HUDEP-2 (cell line): ENCODE results near the gene CNTNAP1.
"Not testable (repeated sequence)": the region's sequence is repeated elsewhere in the genome, so short reads cannot be mapped to it uniquely, and the experiment has no call there.

Experiments used
- DNase-seq, 76 experiments: peaks; one replicate each; lab custom pipeline; 2025; ENCODE audit not compliant: unreplicated experiment in 76 of 76; lab: John Stamatoyannopoulos, UW

CNTNAP1 gene

GRCh38 chr17:42681976-42682721 is at the start of gene CNTNAP1:
Gene CNTNAP1 (plus strand): TSS chr17:42682531. CDS start chr17:42682830, 299 bp downstream.
- DNase-seq: peak in 10 of 76 experiments; percentile 19 to 44 (median 28)

DNA sequence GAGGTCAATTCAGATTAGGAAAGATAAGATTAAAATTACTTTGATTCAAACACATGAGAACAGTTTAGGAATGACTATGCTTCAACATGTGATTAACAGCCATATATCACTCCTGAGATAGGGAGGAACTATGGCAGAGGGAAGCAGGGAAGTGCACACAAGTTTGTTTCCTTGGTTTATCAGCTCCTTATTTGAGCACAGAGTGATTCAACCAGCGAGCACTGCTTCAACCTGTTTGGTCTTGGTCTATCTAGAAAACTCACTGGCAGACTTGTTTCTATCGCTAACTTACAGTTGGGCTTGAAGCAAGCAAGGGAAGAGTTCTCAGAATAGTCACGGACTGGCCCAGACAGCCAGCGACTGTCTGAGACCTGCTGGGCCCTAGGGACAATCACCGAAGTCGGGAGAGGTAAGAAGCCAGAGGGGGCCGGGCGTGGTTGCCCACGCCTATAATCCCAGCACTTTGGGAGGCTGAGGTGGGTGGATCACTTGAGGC is 49.3 kb upstream of the CNTNAP1 start:
- peak in 73 of 76 experiments; percentile 26 to 90 (median 69) for DNase-seq

GRCh38 chr17:42639525-42640113 is 42.7 kb upstream of the CNTNAP1 start:
- DNase-seq: peak in 24 of 76 experiments; percentile 12 to 67 (median 32)

DNA sequence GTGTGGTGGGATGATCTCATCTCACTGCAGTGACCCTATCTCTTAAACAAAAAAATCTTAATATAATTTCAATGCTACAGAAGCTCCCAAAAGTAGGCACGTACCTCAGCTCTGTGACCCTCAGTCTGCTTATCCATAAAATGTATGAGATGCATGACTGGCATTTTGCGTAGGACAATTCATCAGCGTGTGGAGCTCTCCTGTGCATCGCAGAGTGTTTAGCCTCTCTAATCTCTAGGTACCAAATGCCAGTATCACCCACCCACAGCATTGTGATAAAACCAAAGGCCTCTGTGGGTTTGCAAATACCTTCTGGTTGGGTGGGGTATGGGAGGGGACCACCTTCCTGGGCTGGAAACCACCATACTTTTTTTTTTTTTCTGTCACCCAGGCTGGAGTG is 42.2 kb upstream of the CNTNAP1 start:
- peak in 73 of 76 experiments; percentile 58 to 97 (median 88) for DNase-seq

DNA sequence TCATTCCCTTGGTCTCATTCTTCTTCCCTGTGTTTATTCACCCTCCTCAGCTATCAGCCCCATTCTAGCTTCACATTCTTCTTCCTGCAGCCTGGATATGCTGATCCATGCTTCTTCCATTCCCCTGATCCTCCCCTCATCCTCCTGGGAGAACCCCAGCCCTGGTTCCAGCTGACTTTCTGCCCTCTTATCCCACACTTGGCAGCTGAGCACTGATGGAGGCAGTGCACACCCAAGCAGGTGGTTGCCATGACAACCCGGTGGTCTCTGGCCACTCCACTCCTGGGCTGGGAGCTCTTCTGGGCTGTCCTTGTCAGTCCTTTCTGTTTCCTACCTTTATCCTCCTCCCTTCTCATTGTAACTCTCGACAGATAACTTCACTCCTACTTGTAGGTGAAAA is 40.0 kb upstream of the CNTNAP1 start:
- DNase-seq: no peak

GRCh38 chr17:42647778-42648177 is 34.6 kb upstream of the CNTNAP1 start:
- DNase-seq: no peak

DNA sequence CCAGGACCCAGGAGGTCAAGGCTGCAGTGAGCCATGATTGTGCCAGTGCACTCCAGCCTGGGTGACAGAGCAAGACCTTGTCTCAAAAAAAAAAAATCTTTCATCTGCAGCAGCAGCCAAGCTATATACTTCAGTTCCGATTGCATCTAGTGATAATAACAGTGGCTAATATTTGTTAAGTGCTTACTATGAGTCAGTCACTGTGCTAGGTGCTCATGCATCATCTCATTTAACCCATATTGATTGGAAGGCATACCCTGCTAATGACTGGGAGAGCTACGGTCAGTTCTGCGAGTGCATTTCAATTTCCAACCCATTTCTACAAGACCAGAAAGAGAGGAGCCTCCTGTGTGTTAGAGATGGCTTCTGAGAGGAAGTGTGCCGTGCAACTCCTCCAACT is 30.9 kb upstream of the CNTNAP1 start:
- DNase-seq: no peak

- DNase-seq: no peak
Measured at GRCh38 chr17:42653179-42654124, 28.9 kb upstream of the CNTNAP1 start.

DNA sequence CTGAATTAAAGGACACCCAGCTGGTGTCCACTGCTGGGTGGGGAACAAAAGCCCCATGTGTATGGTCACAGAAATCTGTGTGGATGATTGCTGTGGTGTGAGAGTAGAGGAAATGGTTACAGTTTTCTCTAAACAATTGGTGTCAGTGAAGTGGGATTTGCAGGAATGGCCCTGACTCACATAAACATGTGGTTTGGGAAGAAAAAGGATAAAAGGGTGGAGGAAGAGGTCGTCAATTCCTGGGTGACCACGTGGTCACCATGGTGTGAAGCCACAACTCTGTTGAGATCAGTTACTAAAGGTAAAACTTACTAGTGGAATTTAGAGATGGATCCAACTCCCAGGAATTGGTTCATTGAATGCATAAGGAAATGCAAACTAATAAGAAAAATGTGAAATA is 26.8 kb upstream of the CNTNAP1 start:
- DNase-seq: no peak

DNA sequence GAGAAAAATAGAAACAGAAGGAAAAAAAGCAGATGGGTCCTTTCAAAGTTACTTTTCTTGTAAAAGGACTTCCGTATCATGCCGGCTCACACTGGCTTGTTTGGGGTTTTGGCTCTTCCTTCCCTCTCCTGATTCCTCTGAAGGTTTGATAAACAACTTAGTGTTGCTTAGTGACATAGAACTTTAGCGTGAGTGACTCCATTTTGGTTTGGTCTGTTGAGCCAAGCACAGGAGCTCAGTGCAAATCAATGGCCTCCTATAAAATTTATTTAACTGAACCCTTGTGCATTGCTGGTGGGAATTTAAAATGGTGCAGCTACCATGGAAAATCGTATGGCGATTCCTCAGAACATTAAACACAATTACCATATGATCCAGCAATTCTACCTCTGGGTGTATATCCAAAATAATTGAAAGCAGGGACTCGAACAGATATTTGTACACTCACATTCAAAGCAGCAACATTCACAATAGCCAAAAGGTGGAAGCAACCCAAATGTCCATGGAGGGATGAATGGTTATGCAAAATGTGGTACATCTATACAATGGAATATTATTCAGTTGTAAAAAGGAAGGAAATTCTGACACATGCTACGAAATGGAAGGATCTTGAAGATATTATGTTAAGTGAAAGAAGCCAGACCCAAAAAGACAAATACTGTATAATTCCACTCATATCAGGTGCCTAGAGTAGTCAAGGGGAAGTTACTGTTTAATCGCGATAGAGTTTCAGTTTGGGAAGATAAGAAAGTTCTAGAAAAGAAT is 24.3 kb upstream of the CNTNAP1 start:
- DNase-seq: no peak

DNA sequence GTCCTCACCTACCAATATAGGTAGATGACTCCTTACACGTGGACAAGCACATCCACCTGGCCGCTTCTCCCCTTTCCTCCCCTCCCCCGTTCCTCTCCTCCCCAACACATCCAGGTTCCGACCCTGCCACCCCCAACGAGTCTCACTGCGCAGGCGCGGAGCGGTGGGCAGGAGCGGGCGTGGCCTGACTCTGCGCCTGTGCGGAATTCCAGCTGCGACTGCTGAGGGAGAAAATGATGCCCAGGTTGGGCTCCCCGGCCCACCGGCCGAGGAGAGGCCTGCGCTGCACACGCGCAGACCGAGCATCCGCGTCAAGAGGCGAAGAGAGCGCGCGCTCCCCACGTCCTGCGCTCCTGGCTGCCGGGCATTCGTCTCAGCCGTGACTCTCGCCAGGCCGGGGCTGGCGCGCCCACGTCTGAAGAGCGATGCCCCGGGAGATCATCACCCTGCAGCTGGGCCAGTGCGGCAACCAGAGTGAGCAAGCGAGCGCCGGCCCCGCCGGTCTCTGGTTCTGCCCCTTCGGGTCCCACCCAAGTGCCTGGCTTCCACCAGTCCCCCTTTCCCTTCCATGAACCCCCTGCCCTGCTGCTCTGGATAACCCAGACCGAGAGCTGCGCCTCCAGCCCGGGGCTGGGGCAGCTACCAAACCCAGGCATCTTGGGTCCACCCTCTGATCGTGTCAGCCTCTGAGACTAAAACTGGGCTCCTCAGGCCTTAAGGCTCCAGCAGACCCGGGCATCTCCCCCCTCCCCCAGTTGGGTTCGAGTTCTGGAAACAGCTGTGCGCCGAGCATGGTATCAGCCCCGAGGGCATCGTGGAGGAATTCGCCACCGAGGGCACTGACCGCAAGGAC is 23.0 kb upstream of the CNTNAP1 start, which contains the start of gene TUBG2:
TUBG2 (plus strand) TSS at position 206 of the 853 bp plus-strand sequence; CDS start at position 426, 220 bp downstream.
- DNase-seq: peak in 73 of 76 experiments; percentile 31 to 88 (median 74)

DNA sequence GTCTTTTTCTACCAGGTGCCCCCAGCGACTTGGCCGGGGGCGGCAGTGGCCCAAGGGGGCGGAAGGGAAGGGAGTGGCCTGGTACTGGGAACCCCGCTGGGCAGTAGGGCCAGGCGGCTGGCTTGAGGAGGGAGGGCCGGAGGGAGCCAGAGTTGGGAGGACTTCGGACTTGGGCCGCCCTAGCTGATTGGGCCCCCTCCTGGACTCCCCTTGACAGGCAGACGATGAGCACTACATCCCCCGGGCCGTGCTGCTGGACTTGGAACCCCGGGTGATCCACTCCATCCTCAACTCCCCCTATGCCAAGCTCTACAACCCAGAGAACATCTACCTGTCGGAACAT is 22.4 kb upstream of the CNTNAP1 start:
- not testable (repeated sequence) for DNase-seq

- no peak for DNase-seq
Measured at GRCh38 chr17:42660692-42661345, 21.5 kb upstream of the CNTNAP1 start.

DNA sequence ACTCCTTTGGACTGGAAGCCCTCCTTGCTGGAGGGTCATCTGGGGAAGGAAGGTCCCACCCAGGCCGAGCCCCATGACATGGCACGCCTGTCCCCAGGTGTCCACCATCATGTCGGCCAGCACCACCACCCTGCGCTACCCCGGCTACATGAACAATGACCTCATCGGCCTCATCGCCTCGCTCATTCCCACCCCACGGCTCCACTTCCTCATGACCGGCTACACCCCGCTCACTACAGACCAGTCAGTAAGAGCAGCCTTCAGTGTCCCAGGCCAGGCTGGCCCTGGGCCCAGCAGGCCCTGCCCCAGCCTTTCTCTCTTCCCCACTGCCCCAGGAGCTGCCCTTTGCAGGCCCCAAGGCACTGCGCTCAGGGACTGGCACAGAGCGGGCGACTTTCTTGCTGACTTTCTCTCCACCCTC is 16.7 kb upstream of the CNTNAP1 start:
- DNase-seq: peak in 1 of 76 experiments; percentile 14

- not testable (repeated sequence) for DNase-seq
Measured at GRCh38 chr17:42666126-42666525, 16.2 kb upstream of the CNTNAP1 start.

- peak in 72 of 76 experiments; percentile 35 to 91 (median 70) for DNase-seq
Measured at GRCh38 chr17:42667088-42667951, 15.0 kb upstream of the CNTNAP1 start.

DNA sequence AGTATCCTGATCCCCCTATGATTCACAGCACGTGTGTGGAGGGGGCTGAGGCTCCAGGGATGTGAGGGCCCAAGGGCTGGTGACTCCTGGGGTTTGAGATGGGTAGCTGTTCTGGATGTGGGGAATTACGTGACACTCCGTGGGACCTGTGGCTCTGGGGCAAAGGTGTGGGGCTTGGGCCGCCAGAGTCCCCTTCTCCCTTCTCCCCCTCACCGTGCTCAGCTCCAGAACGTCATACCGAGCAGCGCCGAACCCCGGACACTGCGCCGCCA is 12.7 kb upstream of the CNTNAP1 start:
- no peak for DNase-seq
